Measurements from ENCODE around the gene CEP97.

- TF ChIP-seq CTCF (IDR thresholded peaks at IDR 0.05) (no peak), POLR2A (IDR thresholded peaks at IDR 0.05) (no peak), EP300 (IDR thresholded peaks at IDR 0.05) (no peak), POLR2AphosphoS5 (IDR thresholded peaks at IDR 0.05) (no peak)
Measured at GRCh38 chr3:101779822-101780381, 55.5 kb downstream of the CEP97 start.

Measured in suprapubic skin (tissue), 4 donors.